A673 (cell line): ENCODE measurements around the gene KIF1A. TPM values are rescaled to one million over a fixed set of nuclear protein-coding genes. Genes with fewer than 3 reads are reported as not detected.

Experiments used
- BruUV-seq: library from RNA; stranded (reverse); fragments of 400-500 nt; replicated peaks from 2 replicates; lab custom pipeline; 2021; lab: Mats Ljungman, UMichigan
- CTCF ChIA-PET: fragments of 300-600 bp; sonication (Branson Sonifier 250); formaldehyde crosslinking; loops from one replicate; lab custom pipeline; 2022; ENCODE audit warnings: antibody characterized with exemption; lab: Charles Lee
- POLR2A ChIA-PET: fragments of 300-600 bp; sonication (Branson Sonifier 250); formaldehyde crosslinking; loops from one replicate; lab custom pipeline; 2022; ENCODE audit warnings: antibody characterized with exemption; ENCODE audit not compliant: low non-redundant PET; lab: Charles Lee
- DNase-seq: peaks from one replicate; pipeline ENCODE4 v3.0.0-alpha.2; 2015; ENCODE audit warnings: low spot score
- H3K27ac ChIP-seq: fragments of 200-600 bp; sonication (generic); 2 replicates; pipeline ENCODE4 v1.5.1; 2016; ENCODE audit warnings: mixed run types, low read depth, mild to moderate bottlenecking, mixed read lengths, antibody characterized with exemption, low read length; ENCODE audit not compliant: poor library complexity, severe bottlenecking
- H3K27me3 ChIP-seq: fragments of 200-600 bp; sonication (generic); replicated peaks from 2 replicates; pipeline ENCODE4 v1.6.1; 2017; ENCODE audit warnings: mixed run types, low read depth, mild to moderate bottlenecking, mixed read lengths, antibody characterized with exemption, low read length; ENCODE audit not compliant: insufficient read depth, poor library complexity
- H3K36me3 ChIP-seq: fragments of 200-600 bp; sonication (generic); 2 replicates; pipeline ENCODE4 v1.6.1; 2016; ENCODE audit warnings: mixed run types, mild to moderate bottlenecking, mixed read lengths, antibody characterized with exemption, low read length; ENCODE audit not compliant: insufficient read depth, poor library complexity, severe bottlenecking
- H3K4me1 ChIP-seq: fragments of 200-600 bp; sonication (generic); 2 replicates; pipeline ENCODE4 v1.6.1; 2017; ENCODE audit warnings: mixed run types, mild to moderate bottlenecking, mixed read lengths, antibody characterized with exemption, low read length; ENCODE audit not compliant: insufficient read depth, poor library complexity, severe bottlenecking
- H3K4me3 ChIP-seq: fragments of 200-600 bp; sonication (generic); 2 replicates; pipeline ENCODE4 v1.5.1; 2016; ENCODE audit warnings: low read depth, mixed run types, mild to moderate bottlenecking, mixed read lengths, low read length; ENCODE audit not compliant: poor library complexity, severe bottlenecking
- H3K9me3 ChIP-seq: fragments of 200-600 bp; sonication (generic); 2 replicates; pipeline ENCODE4 v1.6.1; 2016; ENCODE audit warnings: mixed run types, low read depth, mild to moderate bottlenecking, mixed read lengths, antibody characterized with exemption, low read length; ENCODE audit not compliant: poor library complexity, severe bottlenecking
- CTCF ChIP-seq: fragments of 300-800, 200-600 bp; sonication (generic); conservative IDR thresholded peaks from 2 replicates; pipeline ENCODE4 v1.5.1; 2017; ENCODE audit warnings: low read depth, mild to moderate bottlenecking, antibody characterized with exemption, low read length, moderate library complexity, mixed read lengths
- EZH2 ChIP-seq: fragments of 200-600 bp; sonication (generic); IDR thresholded peaks from 2 replicates; pipeline ENCODE4 v1.6.1; 2017; ENCODE audit warnings: borderline replicate concordance, low read depth, mild to moderate bottlenecking, mixed read lengths, antibody characterized with exemption, low read length; ENCODE audit not compliant: poor library complexity, severe bottlenecking
- intact Hi-C: fragments of 100-400 bp; cut with micrococcal nuclease; formaldehyde crosslinking; loops from one replicate; pipeline ENCODE4 v1.10.0; 2022; ENCODE audit not compliant: unreplicated experiment
- total RNA-seq: library from RNA; stranded (reverse); gene quantifications from 2 replicates; pipeline ENCODE4 v1.2.3, GENCODE V29; 2021

Gene KIF1A
- total RNA-seq, 1 experiment from 2014 or later: 330 TPM

DNA sequence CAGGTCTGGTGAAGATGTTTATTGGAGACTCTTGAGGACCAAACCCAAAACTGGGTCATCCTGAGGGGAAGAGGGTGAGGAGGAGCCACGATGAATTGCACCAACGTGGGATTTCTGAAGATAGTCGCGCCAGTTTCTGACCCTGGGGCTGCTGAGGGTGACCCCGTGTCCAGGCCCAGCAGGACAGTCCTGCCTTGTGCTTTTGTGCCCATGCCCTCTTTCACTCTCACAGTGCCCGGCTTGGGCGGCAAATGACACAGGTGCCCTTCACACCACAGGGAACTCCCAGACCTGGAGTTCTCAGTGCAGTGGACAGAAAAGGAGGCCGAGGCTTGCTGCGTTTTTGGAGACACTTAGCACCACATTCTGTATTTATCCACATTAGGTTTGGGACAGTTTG lies 15.5 kb upstream of the KIF1A start:
- Histone ChIP-seq H3K27ac (no peak overlapping the region), H3K9me3 (no peaks in the 10 kb centered on the region), H3K27me3 (peaks cover 18% of the 10 kb centered on the region), H3K4me3 (no peak overlapping the region), H3K36me3 (no peaks in the 10 kb centered on the region), H3K4me1 (no peaks in the 10 kb centered on the region)
- DNase-seq: no peak
- ChIA-PET POLR2A (no interaction called here), CTCF (no interaction called here)
- TF ChIP-seq CTCF (no peak), EZH2 (no peak)
- BruUV-seq: no TSS peak
- intact Hi-C loops: no loop called here

DNA sequence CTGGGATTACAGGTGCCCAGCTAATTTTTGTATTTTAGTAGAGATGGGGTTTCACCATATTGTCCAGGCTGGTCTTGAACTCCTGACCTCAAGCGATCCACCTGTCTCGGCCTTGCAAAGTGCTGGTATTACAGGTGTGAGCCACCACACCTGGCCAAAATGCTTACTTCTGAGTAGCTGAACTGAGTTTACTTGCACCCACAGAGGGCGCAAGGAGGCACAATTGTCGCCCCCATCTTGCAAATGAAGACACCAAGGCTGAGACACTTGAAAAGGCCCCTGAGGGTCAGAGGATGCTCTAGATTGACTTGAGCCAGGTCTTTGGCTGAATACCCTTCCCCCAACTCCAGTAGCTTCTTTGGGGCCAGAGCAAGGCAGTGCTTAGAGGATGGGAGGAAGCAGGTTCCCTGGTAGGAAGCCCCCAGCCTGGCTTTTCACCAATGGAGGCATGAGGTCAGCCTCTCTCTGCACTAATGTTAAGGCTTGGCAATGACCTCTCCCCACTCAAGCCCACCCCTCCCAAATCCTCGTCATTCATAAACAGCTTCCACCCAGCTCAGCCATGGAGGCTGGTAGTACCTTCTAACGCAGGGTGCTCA lies 14.5 kb upstream of the KIF1A start:
- no peak for DNase-seq
- H3K4me3 ChIP-seq: no peak overlapping the region
- CTCF ChIA-PET: no interaction called here
- H3K36me3 ChIP-seq: no peaks in the 10 kb centered on the region
- BruUV-seq: no TSS peak
- POLR2A ChIA-PET: no interaction called here
- H3K4me1 ChIP-seq: no peaks in the 10 kb centered on the region
- no peak overlapping the region for H3K27ac ChIP-seq
- TF ChIP-seq EZH2 (no peak), CTCF (no peak)
- intact Hi-C loops: no loop called here
- H3K27me3 ChIP-seq: peaks cover 23% of the 10 kb centered on the region
- H3K9me3 ChIP-seq: no peaks in the 10 kb centered on the region

- ChIA-PET POLR2A (no interaction called here), CTCF (no interaction called here)
- DNase-seq: no peak
- no peak overlapping the region for H3K27ac ChIP-seq
- no peaks in the 10 kb centered on the region for H3K4me1 ChIP-seq
- H3K9me3 ChIP-seq: no peaks in the 10 kb centered on the region
- TF ChIP-seq EZH2 (no peak), CTCF (no peak)
- no peak overlapping the region for H3K4me3 ChIP-seq
- H3K27me3 ChIP-seq: peaks cover 30% of the 10 kb centered on the region
- no peaks in the 10 kb centered on the region for H3K36me3 ChIP-seq
- no TSS peak for BruUV-seq
- intact Hi-C loops: no loop called here
These were observed 13.8 kb upstream of the KIF1A start for GRCh38 chr2:240833724-240834285.
